Measurements from ENCODE around the gene BACH2. TPM values are rescaled to one million over a fixed set of nuclear protein-coding genes. Genes with fewer than 3 reads are reported as not detected.

BACH2 gene
- total and polyA plus RNA-seq, 8 donors = 0.19 to 10.8 (median 1.4) TPM; not detected in 1

DNA sequence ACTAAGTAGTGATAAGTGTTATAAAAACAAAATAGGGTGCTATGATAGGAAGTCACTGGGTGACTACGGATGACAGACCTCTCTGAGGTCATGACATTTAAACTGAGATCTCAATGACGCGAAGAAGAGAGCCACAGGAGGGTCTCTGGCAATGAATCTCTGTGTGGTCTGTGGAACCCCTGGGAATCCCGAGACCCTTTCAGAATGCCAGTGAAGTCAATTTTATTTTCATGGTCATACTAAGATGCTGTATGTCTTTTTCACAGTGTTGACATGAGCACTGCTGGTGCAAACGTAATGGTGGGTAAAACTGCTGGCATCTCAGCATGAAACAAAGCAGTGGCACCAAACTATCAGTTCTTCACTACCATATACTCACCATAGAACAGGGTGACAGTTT, 247.3 kb downstream of the BACH2 start:
- no peaks in the 10 kb centered on the region for H3K4me1 ChIP-seq
- H3K27ac ChIP-seq = no peak overlapping the region
- 71 to 82% (median 74%) methylated on average over 5 of the region's 5 CpGs for whole genome bisulfite sequencing, 5 donors
- H3K4me3 ChIP-seq = no peak overlapping the region
- intact Hi-C loops (cut with DNase I; ENCODE audit: low total_unique reads) = no loop called here
- H3K9me3 ChIP-seq = peaks cover 0 to 10% (median 3%) of the 10 kb centered on the region in 4 donors
- TF ChIP-seq POLR2AphosphoS5 (IDR thresholded peaks at IDR 0.05) = no peak
- TF ChIP-seq, protein P1, sequence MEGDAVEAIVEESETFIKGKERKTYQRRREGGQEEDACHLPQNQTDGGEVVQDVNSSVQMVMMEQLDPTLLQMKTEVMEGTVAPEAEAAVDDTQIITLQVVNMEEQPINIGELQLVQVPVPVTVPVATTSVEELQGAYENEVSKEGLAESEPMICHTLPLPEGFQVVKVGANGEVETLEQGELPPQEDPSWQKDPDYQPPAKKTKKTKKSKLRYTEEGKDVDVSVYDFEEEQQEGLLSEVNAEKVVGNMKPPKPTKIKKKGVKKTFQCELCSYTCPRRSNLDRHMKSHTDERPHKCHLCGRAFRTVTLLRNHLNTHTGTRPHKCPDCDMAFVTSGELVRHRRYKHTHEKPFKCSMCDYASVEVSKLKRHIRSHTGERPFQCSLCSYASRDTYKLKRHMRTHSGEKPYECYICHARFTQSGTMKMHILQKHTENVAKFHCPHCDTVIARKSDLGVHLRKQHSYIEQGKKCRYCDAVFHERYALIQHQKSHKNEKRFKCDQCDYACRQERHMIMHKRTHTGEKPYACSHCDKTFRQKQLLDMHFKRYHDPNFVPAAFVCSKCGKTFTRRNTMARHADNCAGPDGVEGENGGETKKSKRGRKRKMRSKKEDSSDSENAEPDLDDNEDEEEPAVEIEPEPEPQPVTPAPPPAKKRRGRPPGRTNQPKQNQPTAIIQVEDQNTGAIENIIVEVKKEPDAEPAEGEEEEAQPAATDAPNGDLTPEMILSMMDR (IDR thresholded peaks at IDR 0.05) = no peak
- no peak for TF ChIP-seq POLR2A (IDR thresholded peaks at IDR 0.05)
- TF ChIP-seq EP300 (IDR thresholded peaks at IDR 0.05) = no peak
- DNase-seq = no peak
- H3K36me3 ChIP-seq = no peaks in the 10 kb centered on the region
- H3K27me3 ChIP-seq = no peaks in the 10 kb centered on the region

DNA sequence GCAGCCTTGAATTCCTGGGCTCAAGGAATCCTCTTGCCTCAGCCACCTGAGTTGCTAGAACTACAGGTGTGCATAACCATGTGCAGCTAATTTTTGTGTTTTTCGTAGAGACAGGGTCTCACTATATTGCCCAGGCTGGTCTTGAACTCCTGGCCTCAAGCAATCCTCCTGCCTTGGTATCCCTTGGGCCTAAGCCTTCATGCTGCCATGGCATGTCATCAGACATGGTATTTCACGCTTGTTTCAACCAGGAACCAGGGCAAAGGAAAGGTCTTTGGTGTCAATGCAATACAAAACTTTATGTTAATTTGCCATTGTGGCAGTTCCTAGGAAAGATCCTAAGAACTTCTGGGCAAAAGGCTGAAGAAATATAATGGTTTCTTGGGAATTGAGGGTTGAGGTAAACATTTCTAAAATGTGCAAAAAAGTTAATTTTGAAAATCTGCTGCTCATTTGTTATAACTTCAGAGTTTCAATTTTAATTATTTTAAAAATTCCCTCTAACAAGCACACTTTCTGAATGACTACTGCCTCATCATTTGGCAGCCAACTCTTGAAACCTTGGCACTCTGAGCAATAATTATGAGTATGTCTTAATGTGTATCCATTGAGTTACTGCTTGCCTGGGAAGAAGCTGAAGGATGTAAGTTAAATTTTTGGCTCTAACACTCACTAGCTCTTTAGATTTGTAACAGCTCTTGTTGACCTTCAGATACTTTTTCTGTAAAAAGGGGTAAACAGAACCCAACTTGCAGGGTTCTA, 248.3 kb downstream of the BACH2 start:
- Histone ChIP-seq H3K27ac (no peak overlapping the region), H3K36me3 (no peaks in the 10 kb centered on the region), H3K4me3 (no peak overlapping the region), H3K9me3 (peaks cover 0 to under 1% (median 0%) of the 10 kb centered on the region in 4 donors), H3K27me3 (no peaks in the 10 kb centered on the region), H3K4me1 (no peaks in the 10 kb centered on the region)
- intact Hi-C loops (cut with DNase I; ENCODE audit: low total_unique reads) = no loop called here
- TF ChIP-seq EP300 (IDR thresholded peaks at IDR 0.05) (no peak), POLR2A (IDR thresholded peaks at IDR 0.05) (no peak), POLR2AphosphoS5 (IDR thresholded peaks at IDR 0.05) (no peak)
- TF ChIP-seq, protein P1 (IDR thresholded peaks at IDR 0.05) = no peak
- no peak for DNase-seq
- WGBS, 5 donors = 78 to 89% (median 85%) methylated on average over 2 of the region's 2 CpGs

DNA sequence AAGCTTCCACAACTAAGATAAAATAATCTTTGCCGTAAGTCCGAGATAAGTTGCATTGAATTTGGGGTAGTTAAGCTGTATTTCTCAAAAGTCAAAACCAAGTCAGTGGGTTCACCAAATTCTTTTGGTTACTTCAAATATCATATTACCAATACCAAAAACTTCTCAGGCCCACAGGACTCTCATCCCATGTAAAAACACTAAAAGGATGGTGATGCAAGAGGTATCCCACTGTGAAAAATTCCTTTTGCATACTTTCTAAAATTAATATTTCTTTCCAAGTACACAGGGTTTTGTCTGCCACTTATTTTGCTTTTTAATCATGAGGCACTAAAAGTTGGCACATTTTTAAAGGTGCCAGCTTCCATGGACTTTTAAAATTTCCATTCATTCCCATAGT, 251.1 kb downstream of the BACH2 start:
- WGBS, 5 donors = 57 to 94% (median 86%) methylated on average over 2 of the region's 2 CpGs

DNA sequence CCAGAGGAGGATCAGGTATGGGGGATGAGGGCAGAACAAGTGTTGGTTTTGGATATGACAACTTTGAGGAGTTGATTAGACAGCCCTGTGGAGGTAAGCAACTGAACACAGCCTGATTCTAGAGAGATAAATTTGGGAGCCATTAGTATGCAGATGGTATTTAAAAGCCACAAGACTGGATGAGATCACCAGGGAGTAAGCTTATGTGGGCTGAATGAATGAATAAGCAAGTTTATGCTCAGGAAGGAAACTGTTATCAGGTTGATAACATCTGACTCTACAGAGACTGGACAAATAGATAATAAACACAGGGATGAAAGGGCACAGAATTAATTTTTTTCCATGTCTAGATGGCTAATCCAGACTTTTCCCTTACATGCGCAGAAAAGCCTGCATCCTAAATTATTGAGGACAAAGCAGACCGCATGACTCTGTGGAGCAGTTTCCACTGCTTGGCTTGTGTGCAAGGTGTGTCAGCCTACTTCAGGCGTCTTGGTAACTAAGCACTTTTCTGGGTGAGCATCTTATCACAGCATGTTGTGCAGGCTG, 251.7 kb downstream of the BACH2 start:
- Histone ChIP-seq H3K27ac (no peak overlapping the region), H3K36me3 (no peaks in the 10 kb centered on the region), H3K27me3 (no peaks in the 10 kb centered on the region), H3K4me1 (no peaks in the 10 kb centered on the region), H3K9me3 (no peaks in the 10 kb centered on the region), H3K4me3 (no peak overlapping the region)
- TF ChIP-seq POLR2A (IDR thresholded peaks at IDR 0.05) (no peak), EP300 (IDR thresholded peaks at IDR 0.05) (no peak), POLR2AphosphoS5 (IDR thresholded peaks at IDR 0.05) (no peak)
- TF ChIP-seq, protein P1 (IDR thresholded peaks at IDR 0.05) = no peak
- 56 to 78% (median 71%) methylated on average over 3 of the region's 3 CpGs for WGBS, 5 donors
- intact Hi-C loops (cut with DNase I; ENCODE audit: low total_unique reads) = no loop called here
- no peak for DNase-seq

More for the DNA sequence above, 251.1 kb downstream of the BACH2 start:
- TF ChIP-seq, protein P1 (IDR thresholded peaks at IDR 0.05) = no peak
- Histone ChIP-seq H3K27ac (no peak overlapping the region), H3K4me1 (no peaks in the 10 kb centered on the region), H3K36me3 (no peaks in the 10 kb centered on the region), H3K9me3 (no peaks in the 10 kb centered on the region), H3K27me3 (no peaks in the 10 kb centered on the region), H3K4me3 (no peak overlapping the region)
- DNase-seq = no peak
- intact Hi-C loops (cut with DNase I; ENCODE audit: low total_unique reads) = no loop called here

Data from stomach (tissue), 9 donors.